ENCODE data around the gene DNAH14.

GRCh38 chr1:225121095-225121494, 191.6 kb downstream of the DNAH14 start:
- TF ChIP-seq POLR2AphosphoS5 (IDR thresholded peaks at IDR 0.05) = no peak
- no peak for TF ChIP-seq POLR2A (IDR thresholded peaks at IDR 0.05)
